HL-60/S4 (cell line): ENCODE results near the gene GRAMD4.

ENCODE experiments used
- in situ Hi-C: fragments of 300-500 bp; cut with MboI; formaldehyde crosslinking; loops from 2 replicates; pipeline ENCODE4 v1.14.3; 2022; ENCODE audit warnings: low sequenced_read_pairs

The GRAMD4 gene

GRCh38 chr22:46619830-46620501 lies at the start of gene GRAMD4:
Gene GRAMD4 (plus strand): TSS chr22:46620386. CDS start chr22:46626800, 6,414 bp downstream.
- in situ Hi-C loops: no loop called here

- in situ Hi-C loops: no loop called here
These were observed 48.4 kb upstream of the GRAMD4 start for GRCh38 chr22:46571642-46572250.

- in situ Hi-C loops: no loop called here
These were observed 47.0 kb upstream of the GRAMD4 start for GRCh38 chr22:46572911-46573780.

- in situ Hi-C loops: no loop called here
These were observed 46.3 kb upstream of the GRAMD4 start for GRCh38 chr22:46573781-46574437.

DNA sequence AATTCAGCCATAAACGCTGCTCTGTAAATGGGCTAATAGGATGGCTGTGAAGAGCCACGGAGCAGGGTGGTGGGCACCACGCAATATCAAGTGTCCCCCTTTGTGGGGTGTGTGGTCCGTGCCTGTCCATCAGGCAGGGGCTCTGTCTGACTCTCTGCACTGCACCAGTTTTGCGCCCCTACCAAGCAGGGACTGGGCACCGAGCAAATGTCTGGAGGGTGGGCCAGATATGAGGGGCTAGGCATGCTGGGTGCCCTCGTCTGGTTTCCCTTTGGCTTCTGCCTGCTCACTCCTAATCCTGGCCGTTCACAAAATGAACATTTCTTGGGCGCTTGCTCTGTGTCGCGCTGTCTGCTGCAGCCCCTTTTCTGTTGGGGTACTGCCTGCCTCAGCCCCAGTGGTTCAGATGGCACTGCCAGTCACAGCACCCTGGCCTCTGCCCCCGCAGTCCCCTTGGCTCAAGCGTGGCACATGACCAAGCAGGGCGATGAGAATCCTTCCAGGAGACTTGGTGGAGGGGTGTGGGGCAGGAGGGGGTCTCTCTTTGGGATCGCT lies 45.7 kb upstream of the GRAMD4 start:
- in situ Hi-C loops: no loop called here

- in situ Hi-C loops: no loop called here
These were observed 44.9 kb upstream of the GRAMD4 start for GRCh38 chr22:46574993-46575910.

GRCh38 chr22:46575911-46576555 lies 44.2 kb upstream of the GRAMD4 start:
- in situ Hi-C loops: no loop called here

- in situ Hi-C loops: no loop called here
These were observed 43.4 kb upstream of the GRAMD4 start for GRCh38 chr22:46576556-46577367.

GRCh38 chr22:46577368-46578249 lies 42.6 kb upstream of the GRAMD4 start:
- in situ Hi-C loops: no loop called here

DNA sequence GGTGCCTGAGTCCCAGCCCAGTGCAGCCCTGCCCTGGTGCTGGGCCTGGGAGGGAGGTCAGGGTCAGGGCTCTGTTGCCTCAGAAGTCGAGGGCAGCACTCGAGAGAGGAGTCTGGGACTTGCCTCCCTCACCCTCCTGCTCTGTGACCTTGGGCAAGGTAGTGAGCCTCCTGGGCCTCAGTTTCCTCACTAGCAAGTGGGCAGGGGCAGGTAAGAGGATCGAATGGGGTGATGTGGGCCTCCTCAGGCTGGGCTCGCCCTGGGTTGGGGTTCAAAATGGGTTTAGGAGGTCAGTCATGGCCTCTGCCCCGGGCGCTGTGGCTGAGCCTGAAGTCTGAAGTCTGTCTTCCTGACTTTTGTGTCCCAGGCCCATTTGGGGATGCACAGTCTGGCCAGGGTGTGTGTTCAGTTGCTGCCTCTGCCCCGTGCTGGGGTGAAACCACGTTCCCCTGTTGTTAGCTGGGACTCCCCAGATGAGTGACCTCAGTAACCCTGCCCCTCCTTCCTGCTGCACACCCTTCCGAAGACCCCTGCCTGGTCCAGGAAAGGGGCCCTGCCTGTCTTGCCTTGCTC lies 41.8 kb upstream of the GRAMD4 start:
- in situ Hi-C loops: no loop called here

GRCh38 chr22:46578824-46579561 lies 41.2 kb upstream of the GRAMD4 start:
- in situ Hi-C loops: no loop called here

DNA sequence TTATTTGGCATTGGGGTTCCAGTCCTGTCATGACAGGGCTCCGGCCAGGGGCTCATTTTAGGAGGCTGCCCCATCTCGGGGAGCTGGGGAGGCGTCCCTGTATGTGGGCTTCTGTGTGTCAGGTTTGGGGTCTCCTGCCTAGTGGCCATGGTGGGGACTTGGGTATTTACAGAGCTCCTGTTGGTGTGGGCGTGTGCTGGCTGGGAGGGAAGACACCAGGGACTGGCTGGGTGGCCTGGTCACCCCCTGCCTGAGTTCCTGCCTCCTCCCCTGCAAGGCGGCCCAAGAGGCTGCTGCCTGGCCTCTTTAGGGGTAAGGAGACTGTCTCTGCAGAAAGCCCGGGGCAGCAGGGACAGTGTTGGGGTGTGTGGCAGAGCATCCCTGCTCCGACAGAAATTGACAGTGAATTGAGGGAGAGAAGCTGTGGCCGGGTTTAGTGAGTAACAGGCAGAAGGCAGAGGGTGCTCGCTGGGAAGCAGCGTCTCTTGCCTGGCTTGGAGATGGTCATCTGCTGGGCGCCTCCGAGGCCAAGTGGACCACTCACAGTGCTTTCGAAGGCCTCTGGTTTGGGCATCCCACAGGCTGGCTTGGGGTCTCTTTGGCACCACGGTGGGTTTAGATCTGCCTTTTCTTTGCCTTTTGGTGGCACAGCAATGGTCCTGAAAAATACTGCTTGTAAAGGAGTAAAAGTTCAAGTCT lies 40.3 kb upstream of the GRAMD4 start:
- in situ Hi-C loops: no loop called here

GRCh38 chr22:46580940-46581537 lies 39.1 kb upstream of the GRAMD4 start:
- in situ Hi-C loops: no loop called here

DNA sequence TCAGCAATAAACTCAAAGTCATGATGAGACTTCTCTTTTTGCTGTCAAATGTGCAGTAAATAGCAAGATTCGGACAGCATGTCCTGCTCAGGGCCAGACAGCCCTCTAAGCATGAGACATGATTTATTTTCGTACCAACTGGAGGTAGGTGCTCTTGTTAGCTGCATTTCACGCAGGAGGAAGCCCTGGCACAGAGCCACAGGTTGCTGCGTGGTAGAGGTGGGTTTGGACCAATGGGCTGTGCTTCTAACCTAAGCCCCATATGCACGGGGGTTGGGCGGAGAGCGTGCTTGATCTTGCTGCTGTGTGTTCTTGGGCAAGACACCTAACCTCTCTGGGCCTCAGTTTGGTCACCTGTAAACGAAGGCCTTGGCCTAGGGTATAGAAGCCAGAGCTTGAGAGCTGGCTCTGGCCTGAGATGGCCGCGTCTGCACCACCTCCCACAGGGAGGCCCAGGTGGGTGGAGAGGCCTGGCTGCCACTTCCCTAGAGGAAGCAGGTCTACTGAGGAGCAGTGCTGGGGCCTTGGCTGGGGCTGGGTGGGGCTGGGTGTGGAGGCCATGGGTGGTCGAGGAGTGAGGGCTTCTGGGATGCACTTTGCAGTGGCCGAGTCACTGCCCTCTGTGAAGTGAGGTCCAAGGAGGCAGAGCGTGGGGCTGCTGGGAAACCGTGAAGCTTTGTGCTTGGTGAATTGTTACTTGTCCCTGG lies 38.5 kb upstream of the GRAMD4 start:
- in situ Hi-C loops: no loop called here
